AG04449 (cell line): ENCODE measurements around the gene HCRTR1.

Experiments used
- CTCF ChIA-PET: fragments of 350-600 bp; formaldehyde crosslinking; extraction: SDS; loops from one replicate; lab custom pipeline; 2021; ENCODE audit warnings: antibody characterized with exemption; lab: Yijun Ruan, JAX
- POLR2A ChIA-PET: fragments of 400-600, 350-600 bp; formaldehyde crosslinking; extraction: SDS; loops from one replicate; lab custom pipeline; 2020; ENCODE audit warnings: antibody characterized with exemption, inconsistent platforms; lab: Yijun Ruan, JAX
- DNase-seq: peaks from one replicate; pipeline ENCODE4 v3.0.0-alpha.2; 2010; ENCODE audit warnings: low read depth, low spot score
- H3K4me3 ChIP-seq: 2 replicates; pipeline ENCODE4 v1.5.1; 2011; ENCODE audit warnings: low read depth, mild to moderate bottlenecking, control low read depth, low read length
- TF ChIP-seq, protein P1 (sequence below): IDR thresholded peaks from one replicate; pipeline ENCODE4 v1.5.1; 2011; ENCODE audit warnings: mild to moderate bottlenecking, moderate library complexity, low read length, control low read depth, inconsistent platforms; ENCODE audit not compliant: insufficient read depth; ENCODE audit errors: missing control alignments

Gene HCRTR1

GRCh38 chr1:31661856-31662255 lies 44.4 kb downstream of the HCRTR1 start:
- no peak overlapping the region for H3K4me3 ChIP-seq
- DNase-seq: no peak
- ChIA-PET CTCF (interaction anchor here (0.9 to 9.6 kb wide), 13 partner anchors 8 to 302 kb away, joined by 3 to 107 read pairs (median 32); partner anchors contain the start of gene COL16A1), POLR2A (interaction anchor here (0.9 kb wide), 1 partner anchor 129 kb away, joined by 4 read pairs; no protein-coding TSS in a partner anchor)
- TF ChIP-seq, protein P1, sequence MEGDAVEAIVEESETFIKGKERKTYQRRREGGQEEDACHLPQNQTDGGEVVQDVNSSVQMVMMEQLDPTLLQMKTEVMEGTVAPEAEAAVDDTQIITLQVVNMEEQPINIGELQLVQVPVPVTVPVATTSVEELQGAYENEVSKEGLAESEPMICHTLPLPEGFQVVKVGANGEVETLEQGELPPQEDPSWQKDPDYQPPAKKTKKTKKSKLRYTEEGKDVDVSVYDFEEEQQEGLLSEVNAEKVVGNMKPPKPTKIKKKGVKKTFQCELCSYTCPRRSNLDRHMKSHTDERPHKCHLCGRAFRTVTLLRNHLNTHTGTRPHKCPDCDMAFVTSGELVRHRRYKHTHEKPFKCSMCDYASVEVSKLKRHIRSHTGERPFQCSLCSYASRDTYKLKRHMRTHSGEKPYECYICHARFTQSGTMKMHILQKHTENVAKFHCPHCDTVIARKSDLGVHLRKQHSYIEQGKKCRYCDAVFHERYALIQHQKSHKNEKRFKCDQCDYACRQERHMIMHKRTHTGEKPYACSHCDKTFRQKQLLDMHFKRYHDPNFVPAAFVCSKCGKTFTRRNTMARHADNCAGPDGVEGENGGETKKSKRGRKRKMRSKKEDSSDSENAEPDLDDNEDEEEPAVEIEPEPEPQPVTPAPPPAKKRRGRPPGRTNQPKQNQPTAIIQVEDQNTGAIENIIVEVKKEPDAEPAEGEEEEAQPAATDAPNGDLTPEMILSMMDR: no peak

DNA sequence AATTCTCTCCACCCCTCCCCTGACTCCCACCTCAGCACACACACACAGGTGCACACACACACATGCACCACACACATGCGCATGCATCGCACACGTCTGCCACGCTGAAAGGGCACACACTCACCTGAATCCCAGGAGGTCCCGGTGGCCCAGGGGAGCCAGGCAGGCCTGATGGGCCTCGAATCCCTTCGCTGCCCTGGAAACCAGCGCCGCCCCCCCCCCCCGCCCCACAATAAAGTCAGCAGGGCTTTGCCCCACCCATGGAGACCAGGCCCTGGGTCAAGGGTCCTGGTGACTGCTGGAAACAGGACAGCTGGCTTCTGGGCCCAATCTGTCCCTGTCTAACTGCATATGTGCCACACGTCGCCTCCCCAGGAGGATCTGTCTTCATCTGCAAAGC lies 45.0 kb downstream of the HCRTR1 start:
- TF ChIP-seq, protein P1: no peak
- no peak for DNase-seq
- no peak overlapping the region for H3K4me3 ChIP-seq
- ChIA-PET POLR2A (no interaction called here), CTCF (interaction anchor here (0.6 to 9.6 kb wide), 18 partner anchors 11 to 400 kb away, joined by 3 to 107 read pairs (median 8); partner anchors contain the start of genes COL16A1 and PEF1)

- ChIA-PET CTCF (interaction anchor here (0.6 to 9.6 kb wide), 34 partner anchors 10 to 398 kb away, joined by 3 to 107 read pairs (median 4); partner anchors contain the start of gene COL16A1), POLR2A (interaction anchor here (0.7 to 2.1 kb wide), 4 partner anchors 38 to 127 kb away, joined by 3 to 6 read pairs (median 4); no protein-coding TSS in a partner anchor)
- DNase-seq: no peak
- TF ChIP-seq, protein P1: peak; percentile 86
- no peak overlapping the region for H3K4me3 ChIP-seq
Measured at GRCh38 chr1:31663622-31664452, 46.3 kb downstream of the HCRTR1 start.

DNA sequence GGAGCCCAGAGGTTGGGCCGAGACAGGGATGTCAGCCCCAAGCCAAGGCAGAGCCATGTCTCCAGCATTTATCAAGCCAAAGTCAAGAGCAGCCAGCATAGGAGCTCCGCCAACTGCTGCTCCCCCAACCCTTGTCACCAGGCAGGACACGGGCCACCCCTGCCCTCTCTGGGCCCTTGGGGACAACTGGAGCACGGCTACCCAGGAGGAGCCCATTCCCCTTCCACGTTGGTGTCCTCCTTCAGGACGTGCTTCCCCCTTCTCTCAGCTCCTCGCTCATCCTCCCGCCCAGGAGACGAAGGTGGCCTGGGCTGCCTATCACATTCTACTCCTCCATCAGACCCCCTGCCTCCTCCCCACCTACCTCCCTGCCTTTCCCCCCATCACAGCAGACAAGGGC lies 47.0 kb downstream of the HCRTR1 start:
- ChIA-PET CTCF (interaction anchor here (0.6 to 9.6 kb wide), 25 partner anchors 9 to 300 kb away, joined by 3 to 107 read pairs (median 6); partner anchors contain the start of gene COL16A1), POLR2A (interaction anchor here (0.7 to 2.1 kb wide), 4 partner anchors 37 to 126 kb away, joined by 3 to 6 read pairs (median 4); no protein-coding TSS in a partner anchor)
- TF ChIP-seq, protein P1: no peak
- no peak for DNase-seq
- no peak overlapping the region for H3K4me3 ChIP-seq

- TF ChIP-seq, protein P1: no peak
- ChIA-PET POLR2A (interaction anchor here (1.1 to 2.1 kb wide), 4 partner anchors 25 to 125 kb away, joined by 3 to 6 read pairs (median 4); no protein-coding TSS in a partner anchor), CTCF (interaction anchor here (0.7 to 9.6 kb wide), 23 partner anchors 7 to 299 kb away, joined by 3 to 107 read pairs (median 8); partner anchors contain the start of gene COL16A1)
- no peak for DNase-seq
- no peak overlapping the region for H3K4me3 ChIP-seq
Measured at GRCh38 chr1:31665234-31665878, 47.9 kb downstream of the HCRTR1 start.
